DMS 273 (cell line): ENCODE results near the gene CRACDL.

Experiments
- DNase-seq: peaks from one replicate; lab custom pipeline; 2025; ENCODE audit not compliant: unreplicated experiment; lab: John Stamatoyannopoulos, UW

CRACDL gene

GRCh38 chr2:98935777-98936352 lies at the start of gene CRACDL:
CRACDL (minus strand) TSS chr2:98936225; CDS start chr2:98846800, 89,425 bp downstream.
- peak; percentile 76 for DNase-seq

GRCh38 chr2:98975611-98976010 lies 39.6 kb upstream of the CRACDL start:
- DNase-seq: no peak

- no peak for DNase-seq
Observed at GRCh38 chr2:98972582-98973167, 36.6 kb upstream of the CRACDL start.

- DNase-seq: peak; percentile 61
Observed at GRCh38 chr2:98959810-98960507, 23.9 kb upstream of the CRACDL start.

GRCh38 chr2:98952966-98953365 lies 16.9 kb upstream of the CRACDL start:
- DNase-seq: no peak

- DNase-seq: peak; percentile 29
Observed at GRCh38 chr2:98948956-98949739, 13.1 kb upstream of the CRACDL start.

GRCh38 chr2:98947554-98947953 lies 11.5 kb upstream of the CRACDL start:
- no peak for DNase-seq

- DNase-seq: no peak
Observed at GRCh38 chr2:98946855-98947254, 10.8 kb upstream of the CRACDL start.

- no peak for DNase-seq
Observed at GRCh38 chr2:98944775-98945174, 8.8 kb upstream of the CRACDL start.

- DNase-seq: no peak
Observed at GRCh38 chr2:98940102-98940501, 4.1 kb upstream of the CRACDL start.

GRCh38 chr2:98937906-98938305 lies 1.9 kb upstream of the CRACDL start:
- DNase-seq: no peak

- peak; percentile 75 for DNase-seq
Observed at GRCh38 chr2:98936353-98937351, 627 bp upstream of the CRACDL start.

GRCh38 chr2:98935111-98935770 lies 784 bp downstream of the CRACDL start:
- DNase-seq: peak; percentile 47

GRCh38 chr2:98932778-98933343 lies 3.2 kb downstream of the CRACDL start:
- DNase-seq: no peak

- DNase-seq: no peak
Observed at GRCh38 chr2:98932164-98932563, 3.9 kb downstream of the CRACDL start.

GRCh38 chr2:98931596-98931995 lies 4.4 kb downstream of the CRACDL start:
- DNase-seq: no peak

GRCh38 chr2:98929920-98930319 lies 6.1 kb downstream of the CRACDL start:
- no peak for DNase-seq

GRCh38 chr2:98928242-98928641 lies 7.8 kb downstream of the CRACDL start:
- DNase-seq: no peak

GRCh38 chr2:98927027-98927426 lies 9.0 kb downstream of the CRACDL start:
- DNase-seq: no peak

- no peak for DNase-seq
Observed at GRCh38 chr2:98926601-98927000, 9.4 kb downstream of the CRACDL start.
